GM21515 (cell line): ENCODE results near the gene GLE1.

Source experiments
- ATAC-seq: cut with Tn5 transposase; IDR thresholded peaks from one replicate; pipeline ENCODE4 v1.9.1; 2021; ENCODE audit not compliant: unreplicated experiment

The GLE1 gene

GRCh38 chr9:128587453-128587852 lies 82.9 kb downstream of the GLE1 start:
- ATAC-seq = no peak

DNA sequence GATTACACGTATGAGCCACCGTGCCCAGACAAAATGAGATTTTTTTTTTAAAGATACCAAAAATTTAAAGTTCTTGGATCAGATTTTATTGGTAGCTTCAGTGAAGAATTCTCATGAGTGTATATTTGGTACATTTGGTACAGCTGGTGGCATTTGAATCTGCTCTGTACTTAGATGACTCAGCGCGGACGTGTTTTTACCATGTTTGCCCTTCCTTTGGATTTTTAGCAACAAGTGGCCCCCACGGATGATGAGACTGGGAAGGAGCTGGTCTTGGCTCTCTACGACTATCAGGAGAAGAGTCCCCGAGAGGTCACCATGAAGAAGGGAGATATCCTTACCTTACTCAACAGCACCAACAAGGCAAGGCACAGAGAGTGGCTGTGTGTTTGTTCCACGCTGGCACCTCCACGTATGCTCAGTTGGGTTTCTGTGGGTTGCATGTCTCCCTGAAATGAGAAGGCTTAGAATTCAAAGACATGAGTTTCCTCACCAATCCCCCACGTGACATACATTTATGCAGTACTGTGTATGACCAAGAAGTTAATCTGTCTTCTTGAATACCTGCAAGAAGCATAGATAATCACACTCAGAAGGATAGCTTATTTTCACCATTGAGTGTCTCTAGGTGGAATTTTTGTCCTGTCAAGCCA lies 84.2 kb downstream of the GLE1 start:
- no peak for ATAC-seq
